Astrocyte of the cerebellum (primary cell): ENCODE measurements around the gene ELAC1.

Source experiments
- DNase-seq: peaks from one replicate; pipeline ENCODE4 v3.0.0-alpha.2; 2011; ENCODE audit warnings: low read depth
- H3K4me3 ChIP-seq: 2 replicates; pipeline ENCODE4 v1.5.1; 2011; ENCODE audit warnings: mild to moderate bottlenecking, low read depth, low read length, moderate library complexity
- CTCF ChIP-seq: IDR thresholded peaks from 2 replicates; pipeline ENCODE4 v1.5.1; 2012; ENCODE audit warnings: low read length, low read depth, moderate library complexity, mild to moderate bottlenecking; ENCODE audit errors: missing control alignments
- in situ Hi-C: cut with HindIII; loops from 2 replicates; pipeline ENCODE4 v1.10.0; 2017; ENCODE audit warnings: low sequenced_read_pairs

ELAC1 gene

GRCh38 chr18:50967714-50968661, at the start of gene ELAC1:
Gene ELAC1, plus strand, starts transcription at chr18:50968040. Its CDS starts 6,365 bp downstream, at chr18:50974405.
- peak within 1 kb of the TSS; percentile 80 for H3K4me3 ChIP-seq
- DNase-seq: peak; percentile 20
- in situ Hi-C loops: no loop called here
- TF ChIP-seq CTCF: no peak

- no peak for DNase-seq
- H3K4me3 ChIP-seq: no peak overlapping the region
- in situ Hi-C loops: no loop called here
- TF ChIP-seq CTCF: no peak
Observed at GRCh38 chr18:50918153-50918552, 49.7 kb upstream of the ELAC1 start.

GRCh38 chr18:50924372-50924771, 43.5 kb upstream of the ELAC1 start:
- no peak for TF ChIP-seq CTCF
- in situ Hi-C loops: no loop called here
- DNase-seq: no peak
- no peak overlapping the region for H3K4me3 ChIP-seq

GRCh38 chr18:50926521-50926920, 41.3 kb upstream of the ELAC1 start:
- TF ChIP-seq CTCF: no peak
- no peak overlapping the region for H3K4me3 ChIP-seq
- no peak for DNase-seq
- in situ Hi-C loops: no loop called here

- DNase-seq: no peak
- in situ Hi-C loops: no loop called here
- no peak overlapping the region for H3K4me3 ChIP-seq
- no peak for TF ChIP-seq CTCF
Observed at GRCh38 chr18:50928551-50928950, 39.3 kb upstream of the ELAC1 start.

GRCh38 chr18:50933684-50934083, 34.2 kb upstream of the ELAC1 start:
- in situ Hi-C loops: no loop called here
- no peak for DNase-seq
- H3K4me3 ChIP-seq: no peak overlapping the region
- TF ChIP-seq CTCF: no peak
